Activated CD4-positive, alpha-beta memory T cell treated with anti-CD3 and anti-CD28 coated beads for 36 hours (primary cell): ENCODE results near the gene RPIA. TPM values are rescaled to one million over a fixed set of nuclear protein-coding genes. Genes with fewer than 3 reads are reported as not detected.
"Not testable (repeated sequence)": the region's sequence is repeated elsewhere in the genome, so short reads cannot be mapped to it uniquely, and the experiment has no call there.

Source experiments
- CTCF ChIA-PET: fragments of 350-600 bp; sonication (Branson Sonifier 250); formaldehyde crosslinking; loops from one replicate; lab custom pipeline; 2021; ENCODE audit warnings: antibody characterized with exemption, inconsistent platforms; lab: Charles Lee
- POLR2A ChIA-PET: fragments of 350-600 bp; sonication (Branson Sonifier 250); formaldehyde crosslinking; loops from one replicate; lab custom pipeline; 2021; ENCODE audit warnings: antibody characterized with exemption; lab: Charles Lee
- DNase-seq: peaks from one replicate; pipeline ENCODE4 v3.0.0-alpha.2; 2020
- H3K27ac Mint-ChIP-seq: one replicate; pipeline ENCODE4 v1.8.0; 2021; ENCODE audit warnings: mixed read lengths
- H3K27me3 Mint-ChIP-seq: one replicate; pipeline ENCODE4 v1.8.0; 2021; ENCODE audit warnings: mixed read lengths
- H3K36me3 Mint-ChIP-seq: one replicate; pipeline ENCODE4 v1.8.0; 2021; ENCODE audit warnings: mixed read lengths
- H3K4me1 Mint-ChIP-seq: one replicate; pipeline ENCODE4 v1.8.0; 2021; ENCODE audit warnings: low read depth, mixed read lengths
- H3K4me3 Mint-ChIP-seq: one replicate; pipeline ENCODE4 v1.8.0; 2021; ENCODE audit warnings: mild to moderate bottlenecking, mixed read lengths
- H3K9me3 Mint-ChIP-seq: one replicate; pipeline ENCODE4 v1.8.0; 2021; ENCODE audit warnings: mixed read lengths
- intact Hi-C: fragments of 100-400 bp; cut with micrococcal nuclease; formaldehyde crosslinking; loops from one replicate; pipeline ENCODE4 v1.15.1; 2023
- total RNA-seq, 2 experiments: library from RNA; stranded (reverse); gene quantifications; one replicate each; pipeline ENCODE4 v1.2.3, GENCODE V29; 2021

RPIA gene
- 10 to 100 TPM; 50.7 to 52.7 TPM for total RNA-seq

DNA sequence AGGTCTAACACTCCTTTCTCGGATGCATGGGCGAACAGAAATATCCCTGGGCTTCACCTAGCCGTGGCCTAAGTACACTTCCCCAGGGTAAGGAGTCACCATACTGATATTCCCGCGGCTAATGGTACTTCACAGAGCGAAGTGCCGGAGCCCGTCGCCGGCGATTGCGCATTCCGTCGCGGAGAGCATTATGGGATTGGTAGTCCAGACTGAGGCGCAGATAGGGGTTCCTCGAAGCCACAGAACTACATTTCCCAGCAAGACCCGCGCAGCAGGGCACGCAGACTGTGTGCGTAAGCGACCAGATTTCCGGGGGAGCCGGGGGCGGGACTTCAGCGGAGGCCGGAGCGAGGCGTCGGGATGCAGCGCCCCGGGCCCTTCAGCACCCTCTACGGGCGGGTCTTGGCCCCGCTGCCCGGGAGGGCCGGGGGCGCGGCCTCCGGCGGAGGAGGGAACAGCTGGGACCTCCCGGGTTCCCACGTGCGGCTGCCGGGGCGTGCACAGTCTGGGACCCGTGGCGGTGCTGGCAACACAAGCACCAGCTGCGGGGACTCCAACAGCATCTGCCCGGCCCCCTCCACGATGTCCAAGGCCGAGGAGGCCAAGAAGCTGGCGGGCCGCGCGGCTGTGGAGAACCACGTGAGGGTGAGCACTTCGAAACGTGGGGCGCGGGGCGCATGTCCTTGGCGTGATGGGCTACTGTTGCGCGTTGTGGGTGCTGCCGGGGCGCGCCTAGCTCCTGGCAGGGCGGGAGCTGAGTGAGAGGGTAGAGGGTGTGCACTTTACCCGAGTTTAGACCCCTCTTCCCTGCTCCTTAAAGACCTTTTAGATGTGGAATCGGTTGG lies at the start of gene RPIA:
Gene RPIA (plus strand): TSS at position 335 of the 845 bp plus-strand sequence. CDS start 26 bp downstream, at position 361.
- CTCF ChIA-PET: interaction anchor here (0.6 to 2.2 kb wide), 11 partner anchors 9 to 189 kb away, joined by 3 to 8 read pairs (median 4); partner anchors contain the start of gene EIF2AK3
- intact Hi-C loops: loop anchor here (1.0 to 2.0 kb wide), 3 partner anchors 63 to 91 kb away; partner anchors contain the start of gene EIF2AK3
- Mint-ChIP-seq H3K4me1 (peaks cover 34% of the 10 kb centered on the region), H3K27ac (peak within 1 kb of the TSS; percentile 89), H3K9me3 (no peaks in the 10 kb centered on the region), H3K36me3 (peaks cover 8% of the 10 kb centered on the region), H3K27me3 (no peaks in the 10 kb centered on the region), H3K4me3 (peak within 1 kb of the TSS; percentile 91)
- peak; percentile 99 for DNase-seq
- POLR2A ChIA-PET: interaction anchor here (1.1 to 1.7 kb wide), 2 partner anchors 64 to 91 kb away, joined by 7 to 11 read pairs; partner anchors contain the start of gene EIF2AK3

DNA sequence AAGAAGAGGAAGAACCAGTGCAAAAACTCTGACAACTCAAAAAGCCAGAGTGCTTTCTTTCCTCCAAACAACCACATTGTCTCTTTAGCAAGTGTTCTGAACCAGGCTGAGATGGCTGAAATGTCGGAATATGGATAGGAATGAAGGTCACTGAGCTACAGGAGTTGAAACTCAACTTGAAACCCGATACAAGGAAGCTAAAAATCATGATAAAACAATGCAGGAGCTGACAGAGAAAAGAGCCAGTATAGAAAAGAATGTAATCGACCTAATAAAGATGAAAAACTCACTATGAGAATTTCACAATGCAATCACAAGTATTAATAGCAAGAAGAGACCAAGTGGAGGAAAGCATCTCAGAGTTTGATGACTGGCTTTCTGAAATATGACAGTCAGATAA lies 49.2 kb upstream of the RPIA start:
- Mint-ChIP-seq H3K9me3 (peaks cover 5% of the 10 kb centered on the region), H3K27me3 (no peaks in the 10 kb centered on the region), H3K4me3 (no peak overlapping the region), H3K4me1 (peaks cover 27% of the 10 kb centered on the region), H3K36me3 (peaks cover 2% of the 10 kb centered on the region), H3K27ac (no peak overlapping the region)
- ChIA-PET POLR2A (no interaction called here), CTCF (no interaction called here)
- intact Hi-C loops: no loop called here
- no peak for DNase-seq

DNA sequence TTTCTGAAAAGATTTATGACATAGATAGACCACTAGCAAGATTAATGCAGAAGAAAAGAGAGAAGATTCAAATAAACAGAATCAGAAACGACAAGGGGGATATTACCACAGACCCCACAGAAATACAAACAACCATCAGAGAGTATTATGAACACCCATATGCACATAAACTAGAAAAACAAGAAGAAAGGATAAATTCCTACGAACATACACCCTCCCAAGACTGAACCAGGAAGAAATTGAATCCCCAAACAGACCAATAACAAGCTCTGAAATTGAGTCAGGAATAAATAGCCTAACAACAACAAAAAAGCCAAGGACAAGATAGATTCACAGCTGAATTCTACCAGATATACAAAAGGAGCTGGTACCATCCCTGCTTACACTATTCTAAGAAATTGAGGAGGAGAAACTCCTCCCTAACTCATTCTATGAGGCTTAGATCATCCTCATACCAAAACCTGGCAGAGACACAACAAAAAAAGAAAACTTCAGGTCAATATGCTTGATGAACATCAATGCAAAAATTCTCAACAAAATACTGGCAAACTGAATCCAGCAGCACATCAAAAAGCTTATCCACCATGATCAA lies 46.1 kb upstream of the RPIA start:
- H3K36me3 Mint-ChIP-seq, H3K4me3 Mint-ChIP-seq, H3K9me3 Mint-ChIP-seq, intact Hi-C loops, H3K27ac Mint-ChIP-seq, H3K4me1 Mint-ChIP-seq, DNase-seq, H3K27me3 Mint-ChIP-seq: not testable (repeated sequence)
- ChIA-PET CTCF (interaction anchor here (2.1 kb wide), 1 partner anchor 26 kb away, joined by 7 read pairs; no protein-coding TSS in a partner anchor), POLR2A (interaction anchor here (0.6 to 0.7 kb wide), 2 partner anchors 149 to 281 kb away, joined by 3 to 5 read pairs; no protein-coding TSS in a partner anchor)

DNA sequence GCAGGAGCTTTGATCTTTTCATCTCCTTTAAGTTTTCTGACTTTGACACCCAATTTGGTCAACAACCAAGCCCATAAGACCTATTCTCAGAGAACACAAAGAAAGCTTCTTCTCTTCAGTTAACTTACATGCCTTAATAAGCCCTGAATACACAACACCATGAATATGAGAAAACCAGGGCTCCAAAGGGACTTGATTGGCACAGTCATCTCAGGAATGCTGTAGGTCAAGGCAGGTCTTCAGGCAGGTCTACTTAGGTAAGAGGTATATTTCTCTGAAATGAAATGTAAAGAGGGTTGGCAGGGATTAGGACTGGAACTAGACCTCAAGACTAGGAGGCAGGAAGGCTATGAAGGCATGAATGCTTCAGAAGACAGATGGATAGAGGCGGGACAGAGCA lies 39.8 kb upstream of the RPIA start:
- Mint-ChIP-seq H3K4me1 (no peaks in the 10 kb centered on the region), H3K27ac (no peak overlapping the region), H3K9me3 (no peaks in the 10 kb centered on the region), H3K4me3 (no peak overlapping the region), H3K36me3 (no peaks in the 10 kb centered on the region), H3K27me3 (no peaks in the 10 kb centered on the region)
- ChIA-PET CTCF (interaction anchor here (1.2 to 1.7 kb wide), 4 partner anchors 16 to 61 kb away, joined by 3 to 7 read pairs (median 4); no protein-coding TSS in a partner anchor), POLR2A (no interaction called here)
- intact Hi-C loops: no loop called here
- no peak for DNase-seq

DNA sequence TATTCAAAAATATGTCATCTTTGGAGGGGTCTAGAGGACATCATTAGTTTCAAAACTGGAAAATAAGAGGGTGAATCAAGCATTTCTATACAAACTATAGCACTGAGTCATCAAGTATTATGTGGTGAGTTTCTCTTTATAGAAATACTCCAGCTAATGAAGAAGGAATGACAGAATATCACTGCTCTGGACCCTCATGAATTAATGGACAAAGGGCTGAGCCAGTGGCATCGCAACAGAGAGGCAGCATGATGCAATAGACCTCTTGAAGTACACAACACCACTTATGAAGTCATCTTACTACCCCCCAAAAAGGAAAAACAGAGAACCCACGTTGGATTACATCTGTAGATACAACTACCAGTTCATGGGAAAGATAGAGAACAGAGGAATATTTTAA lies 36.8 kb upstream of the RPIA start:
- intact Hi-C loops: no loop called here
- POLR2A ChIA-PET: no interaction called here
- no peak for DNase-seq
- no peak overlapping the region for H3K27ac Mint-ChIP-seq
- CTCF ChIA-PET: no interaction called here
- H3K27me3 Mint-ChIP-seq: no peaks in the 10 kb centered on the region
- no peaks in the 10 kb centered on the region for H3K9me3 Mint-ChIP-seq
- H3K4me1 Mint-ChIP-seq: no peaks in the 10 kb centered on the region
- no peak overlapping the region for H3K4me3 Mint-ChIP-seq
- no peaks in the 10 kb centered on the region for H3K36me3 Mint-ChIP-seq

DNA sequence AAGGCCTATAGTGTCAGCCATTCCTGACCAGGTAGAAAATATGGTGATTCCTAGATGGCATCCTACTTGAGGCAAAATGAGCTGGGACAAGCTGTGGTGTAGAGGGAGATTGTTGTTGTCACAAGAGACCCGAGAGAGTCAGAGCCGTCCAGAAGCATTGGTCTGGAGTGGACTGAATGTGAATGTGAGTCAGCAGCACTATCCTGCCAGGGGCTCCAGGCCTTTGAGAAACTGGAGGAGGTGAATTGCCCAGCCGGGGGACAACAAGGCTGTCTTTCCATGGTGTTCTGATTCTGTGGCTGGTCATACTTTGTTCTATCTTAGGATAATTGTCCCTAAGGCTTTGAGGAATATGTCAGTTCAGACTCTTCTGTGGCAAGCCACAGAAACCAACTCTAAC lies 34.8 kb upstream of the RPIA start:
- DNase-seq: no peak
- Mint-ChIP-seq H3K9me3 (no peaks in the 10 kb centered on the region), H3K4me3 (no peak overlapping the region), H3K27me3 (no peaks in the 10 kb centered on the region), H3K27ac (no peak overlapping the region), H3K4me1 (no peaks in the 10 kb centered on the region), H3K36me3 (no peaks in the 10 kb centered on the region)
- POLR2A ChIA-PET: no interaction called here
- intact Hi-C loops: no loop called here
- CTCF ChIA-PET: interaction anchor here (1.5 to 1.6 kb wide), 2 partner anchors 13 to 15 kb away, joined by 6 to 10 read pairs; no protein-coding TSS in a partner anchor

DNA sequence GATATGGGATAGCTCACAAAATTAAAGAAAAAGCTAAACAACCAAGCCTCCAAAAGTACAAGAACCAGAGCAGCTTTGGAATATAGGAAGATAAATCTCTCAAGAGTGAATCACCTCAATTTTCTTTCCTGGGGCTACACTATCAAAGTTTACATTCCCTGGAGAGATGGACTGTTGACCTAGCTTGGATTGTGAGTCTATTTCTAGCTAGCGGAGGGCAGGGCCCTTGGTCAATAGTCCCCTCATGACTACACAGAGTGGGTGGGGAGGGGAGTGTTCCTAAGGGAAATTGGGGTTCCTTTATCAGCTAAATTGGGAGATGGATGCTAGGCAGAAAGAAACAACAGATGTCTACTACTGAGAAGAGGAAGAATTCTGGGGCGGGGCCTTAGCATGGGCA lies 34.3 kb upstream of the RPIA start:
- no peaks in the 10 kb centered on the region for H3K4me1 Mint-ChIP-seq

DNA sequence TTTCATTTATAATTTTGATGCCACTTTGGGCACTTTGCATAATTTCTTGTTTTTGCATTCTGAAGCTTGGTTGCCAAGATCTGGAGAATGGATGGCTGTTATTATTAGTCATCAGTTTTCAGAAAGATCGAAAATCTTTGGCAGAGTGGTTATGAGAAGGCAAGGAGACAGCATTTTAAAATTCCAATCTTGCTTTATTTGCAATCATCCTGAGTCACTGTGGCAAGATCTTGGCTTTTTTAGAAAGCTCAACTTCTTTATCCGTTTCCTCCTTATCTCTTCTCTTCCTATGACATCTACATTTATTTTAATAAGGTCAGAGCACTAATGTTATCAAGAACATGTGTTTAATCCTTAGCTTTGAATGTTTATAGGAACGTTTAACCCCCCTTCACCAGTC lies 33.1 kb upstream of the RPIA start:
- DNase-seq: no peak
- ChIA-PET CTCF (interaction anchor here (1.1 to 1.2 kb wide), 2 partner anchors 9 to 14 kb away, joined by 3 to 6 read pairs; no protein-coding TSS in a partner anchor), POLR2A (no interaction called here)
- Mint-ChIP-seq H3K27ac (no peak overlapping the region), H3K36me3 (no peaks in the 10 kb centered on the region), H3K27me3 (no peaks in the 10 kb centered on the region), H3K4me1 (no peaks in the 10 kb centered on the region), H3K4me3 (no peak overlapping the region), H3K9me3 (no peaks in the 10 kb centered on the region)
- intact Hi-C loops: no loop called here

More for the DNA sequence above, 34.3 kb upstream of the RPIA start:
- ChIA-PET CTCF (interaction anchor here (1.5 to 1.6 kb wide), 2 partner anchors 13 to 15 kb away, joined by 6 to 10 read pairs; no protein-coding TSS in a partner anchor), POLR2A (no interaction called here)
- no peaks in the 10 kb centered on the region for H3K36me3 Mint-ChIP-seq
- no peaks in the 10 kb centered on the region for H3K9me3 Mint-ChIP-seq
- H3K4me3 Mint-ChIP-seq: no peak overlapping the region
- intact Hi-C loops: no loop called here
- H3K27me3 Mint-ChIP-seq: no peaks in the 10 kb centered on the region
- no peak for DNase-seq
- no peak overlapping the region for H3K27ac Mint-ChIP-seq

DNA sequence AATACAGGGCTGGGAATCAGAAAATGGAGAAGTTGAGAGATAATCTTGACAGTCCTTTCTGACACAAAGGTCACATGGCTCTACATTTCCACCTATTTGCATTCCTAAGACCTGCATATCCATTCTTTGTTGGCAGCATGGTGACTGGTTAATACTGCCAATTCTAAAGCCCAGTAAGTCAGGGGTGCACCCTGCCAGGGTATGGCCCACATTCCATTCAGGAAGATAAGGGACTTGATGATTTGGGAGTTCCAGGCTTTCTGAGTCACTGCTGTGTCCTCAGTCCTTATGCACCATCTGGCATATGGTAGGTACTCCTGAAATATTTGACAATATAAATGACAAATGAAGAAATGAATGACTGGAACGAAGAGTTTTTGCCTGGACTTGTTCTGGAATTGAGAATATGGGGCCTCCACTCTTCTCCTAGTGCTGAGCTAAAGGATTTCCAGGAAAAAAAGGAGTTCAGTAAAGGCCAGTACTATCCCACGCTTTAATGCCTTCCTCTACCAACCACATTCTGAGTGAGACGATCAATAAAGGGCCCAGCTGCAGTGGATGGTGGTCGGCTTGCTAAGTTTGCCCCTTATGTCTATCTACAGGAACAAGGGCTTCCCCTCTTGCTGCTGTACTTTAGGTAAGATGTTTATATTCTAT lies 32.5 kb upstream of the RPIA start:
- Mint-ChIP-seq H3K4me3 (no peak overlapping the region), H3K4me1 (no peaks in the 10 kb centered on the region), H3K36me3 (no peaks in the 10 kb centered on the region), H3K27ac (no peak overlapping the region), H3K9me3 (no peaks in the 10 kb centered on the region), H3K27me3 (no peaks in the 10 kb centered on the region)
- intact Hi-C loops: no loop called here
- DNase-seq: no peak
- CTCF ChIA-PET: interaction anchor here (1.1 to 1.5 kb wide), 2 partner anchors 13 kb away, joined by 5 to 6 read pairs; no protein-coding TSS in a partner anchor
- POLR2A ChIA-PET: no interaction called here

DNA sequence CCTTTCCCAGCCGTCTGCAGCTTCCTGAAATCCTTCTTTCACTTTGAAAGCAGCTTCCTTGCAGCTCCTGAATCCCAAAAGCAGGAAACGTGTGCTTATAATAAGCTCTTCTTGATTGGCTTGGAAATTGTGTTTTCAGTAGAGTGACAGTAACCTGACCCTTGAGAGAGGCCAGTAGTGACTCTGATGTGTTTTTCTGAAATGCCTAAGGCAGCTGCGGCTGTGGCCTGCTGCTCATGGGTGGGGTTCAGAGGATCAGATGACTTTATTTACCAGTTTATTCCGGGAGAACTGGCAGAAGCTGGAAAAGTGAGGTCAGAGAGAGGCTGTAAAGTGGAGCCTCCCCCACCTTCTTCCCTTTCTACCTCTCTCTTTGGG lies 31.9 kb upstream of the RPIA start:
- POLR2A ChIA-PET: no interaction called here
- H3K9me3 Mint-ChIP-seq: no peaks in the 10 kb centered on the region
- intact Hi-C loops: no loop called here
- H3K4me3 Mint-ChIP-seq: no peak overlapping the region
- no peaks in the 10 kb centered on the region for H3K4me1 Mint-ChIP-seq
- no peaks in the 10 kb centered on the region for H3K27me3 Mint-ChIP-seq
- H3K27ac Mint-ChIP-seq: no peak overlapping the region
- CTCF ChIA-PET: interaction anchor here (1.5 kb wide), 1 partner anchor 12 kb away, joined by 5 read pairs; no protein-coding TSS in a partner anchor
- no peaks in the 10 kb centered on the region for H3K36me3 Mint-ChIP-seq
- DNase-seq: no peak

DNA sequence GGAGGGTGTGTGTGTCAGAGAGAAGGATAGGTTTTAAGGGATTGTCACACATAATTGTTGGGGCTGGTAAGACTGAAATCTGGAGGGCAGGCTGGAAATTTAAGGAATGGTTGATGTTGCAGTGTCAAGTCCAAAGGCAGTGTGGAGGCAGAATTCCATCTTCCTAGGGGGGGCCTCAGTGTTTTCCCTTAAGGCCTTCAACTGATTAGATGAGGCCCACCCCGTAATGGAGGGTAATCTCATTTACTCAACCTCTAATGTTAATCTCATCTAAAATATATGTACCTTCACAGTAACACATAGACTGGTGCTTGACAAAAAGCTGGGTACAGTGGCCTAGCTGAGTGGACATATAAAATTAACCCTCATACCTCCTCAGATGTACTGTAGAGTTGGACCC lies 30.9 kb upstream of the RPIA start:
- Mint-ChIP-seq H3K27me3 (no peaks in the 10 kb centered on the region), H3K27ac (no peak overlapping the region), H3K36me3 (no peaks in the 10 kb centered on the region), H3K4me1 (no peaks in the 10 kb centered on the region), H3K9me3 (no peaks in the 10 kb centered on the region), H3K4me3 (no peak overlapping the region)
- ChIA-PET CTCF (interaction anchor here (0.7 to 1.4 kb wide), 2 partner anchors 9 to 24 kb away, joined by 3 to 4 read pairs; no protein-coding TSS in a partner anchor), POLR2A (interaction anchor here (0.6 kb wide), 1 partner anchor 100 kb away, joined by 6 read pairs; no protein-coding TSS in a partner anchor)
- DNase-seq: no peak
- intact Hi-C loops: no loop called here
